BLaER1 (cell line): Measurements from ENCODE around the gene UCP1.
A peak's percentile ranks its signal among the peaks of the same experiment; 100 is the strongest.

Source experiments
- H3K27ac ChIP-seq: shearing (Covaris generic); formaldehyde crosslinking; 2 replicates; pipeline ENCODE4 v1.8.1; 2022
- H3K27me3 ChIP-seq: shearing (Covaris generic); formaldehyde crosslinking; 2 replicates; pipeline ENCODE4 v1.8.1; 2022
- H3K36me3 ChIP-seq: shearing (Covaris generic); formaldehyde crosslinking; 2 replicates; pipeline ENCODE4 v1.8.1; 2022
- H3K4me1 ChIP-seq: shearing (Covaris generic); formaldehyde crosslinking; 2 replicates; pipeline ENCODE4 v1.8.1; 2022
- H3K4me2 ChIP-seq: shearing (Covaris generic); formaldehyde crosslinking; 2 replicates; pipeline ENCODE4 v1.8.1; 2022
- H3K4me3 ChIP-seq: shearing (Covaris generic); formaldehyde crosslinking; 2 replicates; pipeline ENCODE4 v1.8.1; 2022
- H3K9ac ChIP-seq: shearing (Covaris generic); formaldehyde crosslinking; 2 replicates; pipeline ENCODE4 v1.8.1; 2022
- H3K9me3 ChIP-seq: shearing (Covaris generic); formaldehyde crosslinking; 2 replicates; pipeline ENCODE4 v1.8.1; 2022
- H4K20me1 ChIP-seq: shearing (Covaris generic); formaldehyde crosslinking; 2 replicates; pipeline ENCODE4 v1.8.1; 2022
- Cebpa-rat ChIP-seq: shearing (Covaris generic); IDR thresholded peaks from 2 replicates; pipeline ENCODE4 v1.8.1; 2022

UCP1 gene, protein sequence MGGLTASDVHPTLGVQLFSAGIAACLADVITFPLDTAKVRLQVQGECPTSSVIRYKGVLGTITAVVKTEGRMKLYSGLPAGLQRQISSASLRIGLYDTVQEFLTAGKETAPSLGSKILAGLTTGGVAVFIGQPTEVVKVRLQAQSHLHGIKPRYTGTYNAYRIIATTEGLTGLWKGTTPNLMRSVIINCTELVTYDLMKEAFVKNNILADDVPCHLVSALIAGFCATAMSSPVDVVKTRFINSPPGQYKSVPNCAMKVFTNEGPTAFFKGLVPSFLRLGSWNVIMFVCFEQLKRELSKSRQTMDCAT

DNA sequence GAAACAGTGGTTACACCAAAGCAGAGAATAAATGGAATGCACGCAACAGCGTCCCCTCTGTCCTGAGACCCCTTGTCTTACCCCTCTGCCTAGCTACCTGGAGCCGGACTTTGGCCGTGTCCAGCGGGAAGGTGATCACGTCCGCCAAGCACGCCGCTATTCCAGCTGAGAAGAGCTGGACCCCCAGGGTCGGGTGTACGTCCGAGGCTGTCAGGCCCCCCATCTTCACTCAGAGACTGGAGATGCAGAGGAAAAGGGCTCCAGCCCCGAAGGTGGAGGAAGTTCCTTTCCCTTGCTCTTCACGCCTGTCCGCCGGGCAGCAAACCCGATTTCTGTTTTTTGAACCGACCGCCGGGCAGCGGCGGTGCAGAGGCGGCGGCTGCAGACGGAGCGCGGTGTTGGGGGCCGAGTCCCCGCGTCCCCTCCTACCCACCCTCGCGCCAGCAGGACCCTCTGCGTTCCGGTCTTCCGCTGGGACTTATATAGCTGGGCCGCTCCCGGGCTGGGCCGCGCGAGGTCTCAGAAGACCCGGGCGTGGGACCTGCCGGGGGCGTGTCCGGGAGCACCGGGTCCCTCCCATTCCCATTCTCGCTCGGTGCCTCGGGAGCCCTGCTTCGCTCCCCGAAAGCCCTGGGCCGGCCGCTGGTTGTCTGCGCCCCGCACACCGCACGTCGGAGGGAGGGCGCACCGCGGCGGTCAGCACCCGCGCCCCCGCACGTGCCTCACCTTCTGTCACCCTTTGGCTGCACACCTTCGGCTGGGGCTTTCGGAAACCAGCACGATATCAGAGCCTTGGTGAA, at the start of gene UCP1:
UCP1 (minus strand) TSS at position 455 of the 800 bp plus-strand sequence; CDS start at position 223, 232 bp downstream.
- Histone ChIP-seq H3K9me3 (peaks cover 10% of the 10 kb centered on the region), H3K4me2 (peak within 1 kb of the TSS; percentile 58), H3K27ac (no peak within 1 kb of the TSS), H3K36me3 (no peaks in the 10 kb centered on the region), H3K4me3 (no peak within 1 kb of the TSS), H3K9ac (no peak within 1 kb of the TSS), H3K27me3 (peaks cover 18% of the 10 kb centered on the region; the same call in 1 of the 2 replicates), H4K20me1 (no peaks in the 10 kb centered on the region), H3K4me1 (peaks cover 16% of the 10 kb centered on the region)
- TF ChIP-seq Cebpa-rat: no peak

GRCh38 chr4:140617499-140618248, 48.9 kb upstream of the UCP1 start:
- no peak for TF ChIP-seq Cebpa-rat
- H3K9me3 ChIP-seq: no peaks in the 10 kb centered on the region
- H3K27ac ChIP-seq: no peak overlapping the region
- H3K4me2 ChIP-seq: no peak overlapping the region
- no peak overlapping the region for H3K4me3 ChIP-seq
- no peaks in the 10 kb centered on the region for H4K20me1 ChIP-seq
- H3K4me1 ChIP-seq: peaks cover 10% of the 10 kb centered on the region; the same call in 1 of the 2 replicates
- H3K9ac ChIP-seq: no peak overlapping the region
- H3K36me3 ChIP-seq: no peaks in the 10 kb centered on the region; the same call in 1 of the 2 replicates
- H3K27me3 ChIP-seq: no peaks in the 10 kb centered on the region

DNA sequence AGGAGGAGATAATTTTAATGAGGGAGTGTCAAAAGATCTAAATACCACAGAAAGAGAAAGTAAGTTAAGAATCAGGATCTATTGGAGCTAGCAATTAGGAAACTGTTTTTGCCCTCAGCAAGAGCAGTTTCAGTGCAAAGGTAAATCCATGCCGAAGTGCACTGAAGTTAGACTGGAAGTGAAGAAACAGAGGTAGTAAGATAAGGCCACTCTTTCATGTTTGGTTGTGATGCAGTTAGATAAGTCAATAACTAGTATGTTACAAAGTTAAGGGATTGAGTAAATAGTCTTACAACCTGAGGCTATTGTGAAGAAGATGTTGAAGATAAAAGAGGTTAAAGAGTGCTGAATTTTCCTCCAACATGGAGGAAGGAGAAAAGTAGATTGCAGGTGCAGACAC, 46.7 kb upstream of the UCP1 start:
- Histone ChIP-seq H4K20me1 (no peaks in the 10 kb centered on the region), H3K27ac (no peak overlapping the region), H3K4me2 (no peak overlapping the region), H3K4me3 (no peak overlapping the region), H3K36me3 (no peaks in the 10 kb centered on the region), H3K4me1 (peaks cover 2% of the 10 kb centered on the region; the same call in 1 of the 2 replicates), H3K9ac (no peak overlapping the region), H3K27me3 (no peaks in the 10 kb centered on the region), H3K9me3 (no peaks in the 10 kb centered on the region)
- TF ChIP-seq Cebpa-rat: no peak

GRCh38 chr4:140612357-140612756, 43.6 kb upstream of the UCP1 start:
- no peaks in the 10 kb centered on the region for H4K20me1 ChIP-seq
- no peak overlapping the region for H3K4me2 ChIP-seq
- TF ChIP-seq Cebpa-rat: no peak

GRCh38 chr4:140611854-140612253, 43.1 kb upstream of the UCP1 start:
- TF ChIP-seq Cebpa-rat: no peak
- Histone ChIP-seq H3K4me1 (no peaks in the 10 kb centered on the region; the same call in 1 of the 2 replicates), H3K9ac (no peak overlapping the region), H3K9me3 (no peaks in the 10 kb centered on the region), H3K27me3 (no peaks in the 10 kb centered on the region), H3K4me3 (no peak overlapping the region), H4K20me1 (no peaks in the 10 kb centered on the region), H3K4me2 (no peak overlapping the region), H3K27ac (no peak overlapping the region), H3K36me3 (no peaks in the 10 kb centered on the region)

More at GRCh38 chr4:140612357-140612756, 43.6 kb upstream of the UCP1 start:
- Histone ChIP-seq H3K9ac (no peak overlapping the region), H3K9me3 (no peaks in the 10 kb centered on the region), H3K27ac (no peak overlapping the region), H3K4me3 (no peak overlapping the region), H3K36me3 (no peaks in the 10 kb centered on the region), H3K4me1 (no peaks in the 10 kb centered on the region; the same call in 1 of the 2 replicates), H3K27me3 (no peaks in the 10 kb centered on the region)

DNA sequence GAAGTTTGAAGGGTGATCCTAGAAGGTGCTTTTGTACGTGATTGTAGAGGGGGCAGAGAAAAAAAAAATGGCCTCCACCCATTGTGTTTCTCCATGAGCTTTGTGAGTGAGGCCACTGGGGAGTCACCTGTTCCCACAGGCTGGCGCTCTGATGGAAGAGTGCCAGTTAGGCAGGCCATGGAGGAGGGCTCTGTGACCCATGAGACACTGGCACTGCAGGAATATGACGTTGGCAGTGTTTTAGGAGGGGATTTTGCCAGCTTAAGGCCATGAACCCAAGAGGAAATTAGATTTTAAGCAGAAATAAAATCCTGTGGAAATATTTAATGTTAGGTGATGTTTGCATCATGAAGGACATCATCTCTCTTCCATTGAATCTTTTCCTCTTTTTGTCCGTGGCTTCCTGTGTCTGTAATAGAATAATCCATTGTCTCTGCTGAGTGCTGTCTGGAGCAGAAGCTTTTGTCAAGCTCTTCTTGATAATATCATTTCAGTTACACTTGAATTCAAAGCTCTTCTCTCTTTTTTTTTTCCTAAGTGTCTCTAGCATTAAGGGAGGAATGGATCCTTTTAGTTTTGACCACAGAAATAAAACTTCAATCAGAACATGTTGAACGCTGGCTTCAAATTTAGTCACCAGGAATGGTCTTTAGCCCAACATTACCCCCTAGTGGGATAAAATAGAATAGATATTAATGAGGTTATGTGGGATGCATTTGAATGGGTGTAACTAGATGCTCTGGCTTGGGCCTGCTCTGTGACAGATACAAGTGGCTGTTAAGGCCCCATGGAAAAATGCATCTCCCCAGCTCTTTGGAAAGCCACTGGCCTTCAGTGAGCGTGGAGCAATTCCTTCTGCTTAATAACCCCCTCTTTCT, 41.0 kb upstream of the UCP1 start:
- Histone ChIP-seq H3K4me2 (no peak overlapping the region), H3K27me3 (no peaks in the 10 kb centered on the region), H4K20me1 (no peaks in the 10 kb centered on the region), H3K9me3 (no peaks in the 10 kb centered on the region), H3K4me1 (no peaks in the 10 kb centered on the region; the same call in 1 of the 2 replicates), H3K27ac (no peak overlapping the region), H3K36me3 (no peaks in the 10 kb centered on the region), H3K4me3 (no peak overlapping the region), H3K9ac (no peak overlapping the region)
- no peak for TF ChIP-seq Cebpa-rat

GRCh38 chr4:140607852-140608251, 39.1 kb upstream of the UCP1 start:
- Histone ChIP-seq H3K27me3 (no peaks in the 10 kb centered on the region), H3K4me2 (no peak overlapping the region), H3K9me3 (no peaks in the 10 kb centered on the region)

GRCh38 chr4:140604544-140604943, 35.8 kb upstream of the UCP1 start:
- peaks cover 7% of the 10 kb centered on the region for H3K4me1 ChIP-seq
- H3K36me3 ChIP-seq: no peaks in the 10 kb centered on the region
- TF ChIP-seq Cebpa-rat: no peak

More at GRCh38 chr4:140607852-140608251, 39.1 kb upstream of the UCP1 start:
- no peak overlapping the region for H3K27ac ChIP-seq
- no peaks in the 10 kb centered on the region for H3K36me3 ChIP-seq
- peak overlapping the region; percentile 24; the same call in 1 of the 2 replicates for H3K9ac ChIP-seq
- no peaks in the 10 kb centered on the region for H4K20me1 ChIP-seq
- H3K4me3 ChIP-seq: no peak overlapping the region
- no peak for TF ChIP-seq Cebpa-rat
- H3K4me1 ChIP-seq: peaks cover 6% of the 10 kb centered on the region

DNA sequence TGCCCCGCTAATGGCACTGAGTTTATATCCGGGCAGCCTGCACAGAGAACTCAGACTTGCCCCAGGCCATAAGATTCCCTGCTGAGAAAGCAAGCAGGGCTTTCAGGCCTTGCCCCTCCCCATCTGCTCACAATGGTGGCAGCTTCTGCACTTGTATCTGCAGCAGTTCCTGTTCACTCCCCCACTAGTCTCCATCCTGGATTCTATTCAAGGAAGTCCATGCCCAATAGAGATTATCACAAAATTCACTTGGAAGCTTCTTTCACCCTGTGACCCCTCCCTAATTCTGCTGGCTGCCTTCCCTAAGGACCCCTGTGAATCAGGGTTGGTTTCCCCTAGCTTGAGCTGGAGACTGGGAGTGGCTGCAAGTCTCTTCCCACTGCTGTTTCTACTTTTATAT, 34.5 kb upstream of the UCP1 start:
- Histone ChIP-seq H3K36me3 (no peaks in the 10 kb centered on the region), H3K4me2 (0 out of 2 replicates have a peak overlapping the region, but pooled peaks have one; percentile 5), H3K4me1 (peaks cover 7% of the 10 kb centered on the region)

More at GRCh38 chr4:140604544-140604943, 35.8 kb upstream of the UCP1 start:
- Histone ChIP-seq H3K4me3 (no peak overlapping the region), H3K27ac (no peak overlapping the region), H3K9ac (no peak overlapping the region), H3K4me2 (no peak overlapping the region), H3K27me3 (no peaks in the 10 kb centered on the region), H4K20me1 (no peaks in the 10 kb centered on the region), H3K9me3 (no peaks in the 10 kb centered on the region)

More for the DNA sequence above, 34.5 kb upstream of the UCP1 start:
- Histone ChIP-seq H3K9me3 (no peaks in the 10 kb centered on the region), H3K9ac (no peak overlapping the region), H3K4me3 (no peak overlapping the region), H3K27me3 (no peaks in the 10 kb centered on the region), H3K27ac (no peak overlapping the region), H4K20me1 (no peaks in the 10 kb centered on the region)
- no peak for TF ChIP-seq Cebpa-rat
